Skeletal muscle tissue (tissue), 4 donors: Measurements from ENCODE around the gene POFUT2. TPM values are rescaled to one million over a fixed set of nuclear protein-coding genes. Genes with fewer than 3 reads are reported as not detected.
A peak's percentile ranks its signal among the peaks of the same experiment; 100 is the strongest.
"Not testable (repeated sequence)": the region's sequence is repeated elsewhere in the genome, so short reads cannot be mapped to it uniquely, and the experiment has no call there.

ENCODE experiments used
- H3K27ac ChIP-seq: one replicate; pipeline ENCODE4 v1.7.0; 2013; ENCODE audit warnings: mild to moderate bottlenecking, low read depth, low read length, inconsistent platforms
- H3K27me3 ChIP-seq, 3 donors: one replicate each; pipeline ENCODE4 v1.7.0; 2013; ENCODE audit warnings: low read length in 3 of 3; ENCODE audit not compliant: control insufficient read depth in 3 of 3, insufficient read depth in 3 of 3
- H3K36me3 ChIP-seq, 3 donors: one replicate each; pipeline ENCODE4 v1.7.0; 2013; ENCODE audit warnings: low read length in 3 of 3; ENCODE audit not compliant: control insufficient read depth in 3 of 3, insufficient read depth in 3 of 3
- H3K4me1 ChIP-seq, 3 donors: one replicate each; pipeline ENCODE4 v1.7.0; 2013; ENCODE audit warnings: low read length in 3 of 3, mild to moderate bottlenecking in 3 of 3; ENCODE audit not compliant: control insufficient read depth in 3 of 3, insufficient read depth in 3 of 3
- H3K4me3 ChIP-seq, 3 donors: one replicate each; pipeline ENCODE4 v1.7.0; 2013; ENCODE audit warnings: low read length in 3 of 3
- H3K9ac ChIP-seq, 3 donors: one replicate each; pipeline ENCODE4 v1.7.0; 2013; ENCODE audit warnings: low read length in 3 of 3, mild to moderate bottlenecking in 3 of 3, moderate library complexity in 2 of 3, low read depth in 1 of 3
- H3K9me3 ChIP-seq, 3 donors: one replicate each; pipeline ENCODE4 v1.7.0; 2013; ENCODE audit warnings: low read length in 3 of 3; ENCODE audit not compliant: control insufficient read depth in 3 of 3
- total RNA-seq: library from RNA; depleted of rRNA; stranded (reverse); fragments of >200 nt; gene quantifications from one replicate; pipeline ENCODE4 v1.2.3, GENCODE V29; 2014
- donor health status: Osteomylitis.

Gene POFUT2
- total RNA-seq, 1 donor from 2014 or later = 18.3 TPM

DNA sequence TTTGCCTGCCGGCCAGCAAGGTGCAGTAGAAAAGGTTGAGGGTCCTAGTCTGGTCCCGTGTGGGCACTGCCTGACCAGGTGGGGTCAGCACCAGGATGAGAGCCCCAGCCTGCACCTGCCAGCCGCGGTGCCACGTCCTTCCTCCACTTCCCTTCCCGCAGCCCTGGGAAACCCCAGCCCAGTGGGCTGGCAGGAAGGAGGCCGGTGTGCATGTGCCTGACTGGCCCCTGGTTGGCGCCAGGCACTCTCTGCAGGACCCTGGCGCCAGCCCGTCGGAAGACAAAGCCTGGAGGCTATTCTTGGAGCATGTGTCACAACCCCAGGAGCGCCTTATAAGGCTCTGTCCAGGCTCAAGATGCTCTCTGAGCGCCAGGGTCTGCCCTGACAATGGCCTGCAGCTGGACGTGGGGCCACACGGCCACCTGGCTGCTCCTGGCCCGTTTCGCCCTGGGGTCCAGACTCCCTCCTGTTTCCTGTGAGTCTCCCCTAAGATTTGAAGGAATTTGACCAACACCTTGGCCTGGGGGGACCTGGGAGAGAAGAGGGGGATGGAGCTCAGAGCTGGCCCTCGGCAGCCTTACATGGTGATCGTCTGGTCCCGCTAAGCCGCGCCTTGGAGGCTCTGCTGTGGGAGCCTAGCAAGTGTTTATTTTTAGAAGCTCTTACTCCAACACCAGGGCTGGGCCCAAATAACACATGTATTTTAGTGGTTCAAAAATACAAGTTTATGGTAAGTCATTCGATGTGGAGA lies 31.9 kb upstream of the POFUT2 start:
- peaks cover 5 to 26% (median 22%) of the 10 kb centered on the region in 3 donors for H3K27me3 ChIP-seq
- H3K36me3 ChIP-seq = no peaks in the 10 kb centered on the region
- no peaks in the 10 kb centered on the region for H3K9me3 ChIP-seq
- peak overlapping the region in 2 of 3 donors; percentile 14 to 68 for H3K9ac ChIP-seq
- peak overlapping the region; percentile 83 for H3K27ac ChIP-seq
- H3K4me1 ChIP-seq = peaks cover 25 to 57% (median 45%) of the 10 kb centered on the region in 3 donors
- no peak overlapping the region for H3K4me3 ChIP-seq

DNA sequence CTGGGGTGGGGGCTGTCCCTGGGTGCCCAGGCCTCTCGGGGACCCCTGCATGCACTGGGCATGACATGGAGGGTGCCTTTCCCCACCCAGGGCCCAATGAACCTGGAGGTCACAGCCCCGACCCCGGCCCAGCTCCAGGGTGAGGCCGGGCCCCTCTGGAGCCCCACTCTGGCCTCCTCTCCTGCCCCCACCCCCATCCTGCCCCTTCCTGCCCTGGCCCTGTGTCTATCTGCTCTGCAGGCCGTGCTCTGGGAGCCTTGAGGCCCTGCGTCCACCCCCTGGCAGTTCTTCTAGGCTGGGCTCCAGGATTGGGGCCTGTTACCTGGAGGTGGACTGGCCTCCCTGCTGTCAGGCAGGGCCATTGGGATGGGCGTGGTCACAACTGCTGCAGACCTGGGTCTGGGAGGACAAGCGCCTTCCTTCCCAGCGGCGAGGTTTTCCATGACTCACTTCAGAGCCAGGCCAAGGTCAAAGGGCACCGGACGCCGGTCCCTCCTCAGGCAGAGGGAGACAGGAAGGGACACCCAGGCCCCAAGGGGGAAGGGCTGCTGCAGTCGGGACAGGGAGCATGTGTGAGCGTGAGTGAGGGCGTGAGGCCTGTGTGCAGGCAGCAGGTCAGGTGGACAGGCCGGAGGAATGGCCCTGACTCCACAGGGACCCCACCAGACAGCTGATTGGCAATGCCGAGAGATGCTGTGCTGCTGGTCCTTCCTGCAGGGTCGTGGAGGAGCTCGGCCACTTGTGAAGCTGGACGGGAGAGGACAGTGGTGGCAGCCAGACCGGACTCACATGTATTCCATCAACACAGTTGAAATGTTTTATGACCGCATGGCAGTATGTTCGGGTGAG lies 31.1 kb upstream of the POFUT2 start:
- no peak overlapping the region for H3K4me3 ChIP-seq
- H3K36me3 ChIP-seq = no peaks in the 10 kb centered on the region
- peak overlapping the region; percentile 83 for H3K27ac ChIP-seq
- H3K4me1 ChIP-seq = peaks cover 25 to 51% (median 43%) of the 10 kb centered on the region in 3 donors
- H3K9ac ChIP-seq = peak overlapping the region in 1 of 3 donors; percentile 68
- no peaks in the 10 kb centered on the region for H3K9me3 ChIP-seq
- H3K27me3 ChIP-seq = peaks cover 3 to 26% (median 22%) of the 10 kb centered on the region in 3 donors

DNA sequence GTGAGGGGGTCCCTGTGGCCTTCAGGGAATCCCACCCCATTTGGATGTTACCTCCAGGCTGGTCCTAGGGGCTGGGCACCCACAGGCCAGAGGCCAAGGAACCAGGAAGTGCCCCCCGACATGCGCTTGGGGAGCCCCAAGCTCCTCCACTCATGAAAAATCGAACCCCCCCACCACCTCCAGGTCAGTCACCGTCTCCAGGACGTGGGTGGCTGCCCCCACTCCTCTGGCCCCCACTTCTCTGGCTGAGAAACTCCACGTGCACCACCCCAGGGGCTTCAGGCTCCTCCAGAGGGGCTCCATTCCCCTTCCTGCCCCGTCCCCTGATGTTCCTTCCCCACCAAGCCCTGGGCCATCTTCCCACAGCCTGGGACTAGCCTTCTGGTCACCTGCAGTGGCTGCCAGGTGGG lies 30.5 kb upstream of the POFUT2 start:
- Histone ChIP-seq H3K27ac (peak overlapping the region; percentile 83), H3K4me3 (no peak overlapping the region), H3K27me3 (peaks cover 3 to 20% (median 17%) of the 10 kb centered on the region in 3 donors), H3K4me1 (peaks cover 25 to 46% (median 38%) of the 10 kb centered on the region in 3 donors), H3K9ac (no peak overlapping the region), H3K9me3 (no peaks in the 10 kb centered on the region), H3K36me3 (no peaks in the 10 kb centered on the region)

DNA sequence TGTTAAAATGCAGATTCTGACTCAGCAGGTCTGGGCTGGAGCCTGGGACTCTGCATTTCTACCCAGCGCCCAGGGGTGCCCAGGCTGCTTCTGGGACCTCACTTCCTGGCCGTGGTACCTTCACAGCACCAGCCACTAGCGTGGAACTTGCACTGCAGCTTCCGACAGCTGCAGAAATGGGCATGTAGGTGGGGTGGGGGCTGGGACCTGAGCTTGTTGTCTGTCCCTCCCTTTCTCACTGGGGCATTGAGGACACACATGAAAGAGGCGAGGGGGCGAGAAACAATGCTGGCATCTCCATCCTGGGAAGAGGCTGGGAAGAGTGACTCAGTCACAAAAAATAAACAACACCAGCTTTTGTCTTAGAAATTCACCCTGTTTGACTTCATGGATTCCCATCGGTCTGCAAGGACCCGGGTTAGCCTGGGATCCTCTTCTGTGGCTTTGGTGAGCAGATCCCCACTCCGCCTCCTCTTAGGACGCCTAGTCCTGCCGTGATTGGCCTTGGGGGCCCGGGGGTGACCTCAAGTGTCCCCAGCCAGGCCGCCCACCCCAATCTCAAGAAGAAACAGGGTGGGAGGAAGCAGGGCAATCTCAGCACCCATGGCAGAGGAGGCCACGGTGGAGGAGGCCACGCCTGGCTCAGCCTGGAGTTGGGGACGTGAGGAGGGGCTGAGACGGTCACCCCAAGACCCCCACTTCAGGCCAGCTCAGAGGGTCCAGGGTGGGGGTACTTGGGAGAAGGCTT lies 29.9 kb upstream of the POFUT2 start:
- H3K27ac ChIP-seq = peak overlapping the region; percentile 83
- no peak overlapping the region for H3K9ac ChIP-seq
- H3K27me3 ChIP-seq = peaks cover 3 to 16% (median 16%) of the 10 kb centered on the region in 3 donors
- no peaks in the 10 kb centered on the region for H3K36me3 ChIP-seq
- peaks cover 25 to 46% (median 38%) of the 10 kb centered on the region in 3 donors for H3K4me1 ChIP-seq
- no peak overlapping the region for H3K4me3 ChIP-seq
- no peaks in the 10 kb centered on the region for H3K9me3 ChIP-seq

DNA sequence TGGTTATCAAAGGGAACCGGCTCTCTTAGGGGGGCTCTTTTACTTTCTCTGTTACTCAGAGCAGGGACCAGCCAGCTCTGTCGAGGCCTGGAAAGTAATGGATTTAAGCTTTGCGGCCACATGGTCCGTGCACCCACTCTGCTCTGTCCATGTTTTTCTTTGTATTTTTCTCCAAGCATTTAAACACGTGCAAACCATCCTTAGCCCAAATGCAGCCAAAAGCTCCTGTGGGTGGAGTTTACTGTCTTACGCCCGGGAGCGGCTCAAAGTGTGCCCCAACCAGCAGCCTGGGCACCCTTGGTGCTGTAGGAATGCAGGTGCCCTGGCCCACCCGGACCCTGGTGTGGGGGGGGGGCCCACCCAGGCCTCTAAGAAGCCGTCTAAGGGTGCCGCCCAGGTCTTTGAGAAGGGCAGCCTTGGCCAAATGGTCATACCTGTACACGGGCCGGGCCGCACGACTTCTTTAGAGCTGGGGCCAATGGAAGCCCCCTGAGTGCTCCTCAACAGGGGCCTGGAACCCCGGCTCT lies 29.2 kb upstream of the POFUT2 start:
- H3K9ac ChIP-seq = no peak overlapping the region
- H3K27me3 ChIP-seq = peaks cover 0 to 10% (median 10%) of the 10 kb centered on the region in 3 donors
- H3K4me3 ChIP-seq = no peak overlapping the region
- no peaks in the 10 kb centered on the region for H3K36me3 ChIP-seq
- no peaks in the 10 kb centered on the region for H3K9me3 ChIP-seq
- H3K4me1 ChIP-seq = peaks cover 25 to 40% (median 34%) of the 10 kb centered on the region in 3 donors
- peak overlapping the region; percentile 83 for H3K27ac ChIP-seq

DNA sequence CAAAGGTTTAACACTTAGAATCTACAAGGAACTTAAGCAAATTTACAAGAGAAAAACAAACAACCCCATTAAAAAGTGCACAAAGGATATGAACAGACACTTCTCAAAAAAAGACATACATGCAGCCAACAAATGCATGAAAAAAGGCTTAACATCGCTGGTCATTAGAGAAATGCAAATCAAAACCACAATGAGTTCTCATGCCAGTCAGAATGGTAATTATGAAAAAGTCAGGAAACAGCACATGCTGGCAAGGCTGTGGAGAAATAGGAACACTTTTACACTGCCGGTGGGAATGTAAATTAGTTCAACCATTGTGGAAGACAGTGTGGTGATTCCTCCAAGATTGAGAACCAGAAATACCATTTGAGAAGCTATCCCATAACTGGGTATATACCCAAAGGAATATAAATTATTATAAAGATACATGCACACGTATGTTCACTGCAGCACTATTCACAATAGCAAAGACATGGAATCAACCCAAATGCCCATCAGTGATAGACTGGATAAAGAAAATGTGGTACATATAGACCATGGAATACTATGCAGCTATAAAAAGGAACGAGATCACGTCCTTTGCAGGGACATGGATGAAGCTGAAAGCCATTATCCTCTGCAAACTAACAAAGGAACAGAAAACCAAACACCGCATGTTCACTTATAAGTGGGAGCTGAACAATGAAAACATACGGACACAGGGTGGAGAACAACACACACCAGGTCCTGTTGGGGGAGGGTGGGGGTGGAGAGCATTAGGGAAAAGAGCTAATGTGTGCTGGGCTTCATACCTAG lies 28.2 kb upstream of the POFUT2 start:
- H3K27me3 ChIP-seq, H3K4me3 ChIP-seq, H3K9ac ChIP-seq, H3K36me3 ChIP-seq, H3K27ac ChIP-seq, H3K9me3 ChIP-seq: not testable (repeated sequence)
- peaks cover 25 to 35% (median 34%) of the 10 kb centered on the region in 3 donors for H3K4me1 ChIP-seq

DNA sequence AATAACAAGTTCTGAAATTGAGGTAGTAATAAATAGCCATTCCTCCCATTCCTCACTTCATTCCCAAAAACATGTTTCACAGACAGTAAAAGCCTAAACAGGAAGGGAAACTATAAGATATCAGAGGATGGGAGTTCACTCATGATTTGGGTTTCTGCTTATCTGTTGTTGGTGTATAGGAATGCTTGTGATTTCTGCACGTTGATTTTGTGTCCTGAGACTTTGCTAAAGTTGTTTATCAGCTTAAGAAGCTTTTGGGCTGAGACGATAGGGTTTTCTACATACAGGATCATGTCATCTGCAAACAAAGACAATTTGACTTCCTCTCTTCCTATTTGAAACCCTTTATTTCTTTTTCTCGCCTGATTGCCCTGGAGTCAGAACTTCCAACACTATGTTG lies 26.0 kb upstream of the POFUT2 start:
- Histone ChIP-seq H3K4me3 (no peak overlapping the region), H3K9me3 (no peaks in the 10 kb centered on the region), H3K4me1 (peaks cover 17 to 33% (median 27%) of the 10 kb centered on the region in 3 donors), H3K36me3 (no peaks in the 10 kb centered on the region), H3K27me3 (peaks cover 6 to 21% (median 8%) of the 10 kb centered on the region in 3 donors), H3K27ac (no peak overlapping the region), H3K9ac (no peak overlapping the region)

DNA sequence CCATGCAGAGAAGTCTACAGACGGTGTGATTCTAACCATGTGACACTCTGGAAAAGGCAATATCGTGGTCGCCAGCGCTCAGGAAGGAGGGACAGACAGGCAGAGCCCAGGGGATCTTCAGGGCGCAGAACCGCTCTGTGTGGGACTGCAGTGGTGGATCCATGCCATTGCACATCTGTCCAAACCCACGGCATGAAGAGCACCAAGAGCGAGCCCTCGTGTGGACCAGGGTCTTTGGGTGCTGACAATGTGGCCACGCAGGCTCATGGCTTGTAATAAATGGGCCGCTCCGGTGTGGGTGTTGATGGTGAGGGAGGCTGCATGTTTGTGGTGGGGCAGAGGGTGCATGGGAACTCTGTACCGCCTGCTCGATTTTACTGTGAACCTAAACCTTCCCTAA lies 25.3 kb upstream of the POFUT2 start:
- Histone ChIP-seq H3K4me3 (no peak overlapping the region), H3K4me1 (peaks cover 23 to 33% (median 29%) of the 10 kb centered on the region in 3 donors), H3K27ac (no peak overlapping the region), H3K27me3 (peaks cover 9 to 28% (median 15%) of the 10 kb centered on the region in 3 donors), H3K9me3 (no peaks in the 10 kb centered on the region), H3K9ac (no peak overlapping the region), H3K36me3 (no peaks in the 10 kb centered on the region)

DNA sequence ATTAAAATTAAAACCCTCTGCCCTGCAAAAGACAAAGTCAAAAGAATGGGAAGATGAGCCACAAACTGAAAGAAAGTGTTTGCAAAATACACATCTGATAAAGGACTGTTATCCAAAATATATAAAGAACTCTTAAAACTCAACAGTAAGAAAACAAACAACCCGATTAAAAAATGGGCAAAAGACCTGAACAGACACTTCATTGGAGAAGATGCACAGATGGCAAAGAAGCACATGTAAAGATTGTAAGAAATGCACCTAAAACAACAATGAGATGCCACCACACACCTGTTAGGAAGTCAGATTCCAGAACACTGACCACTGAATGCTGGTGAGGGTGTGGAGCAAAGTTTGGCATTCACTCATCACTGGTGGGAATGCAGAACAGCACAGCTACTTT lies 24.6 kb upstream of the POFUT2 start:
- H3K36me3 ChIP-seq = no peaks in the 10 kb centered on the region
- H3K9me3 ChIP-seq = no peaks in the 10 kb centered on the region
- no peak overlapping the region for H3K27ac ChIP-seq
- no peak overlapping the region for H3K4me3 ChIP-seq
- no peak overlapping the region for H3K9ac ChIP-seq
- peaks cover 15 to 35% (median 21%) of the 10 kb centered on the region in 3 donors for H3K27me3 ChIP-seq
- H3K4me1 ChIP-seq = peaks cover 26 to 34% (median 30%) of the 10 kb centered on the region in 3 donors
